ENCODE results near the gene CHCHD6.

The CHCHD6 gene

DNA sequence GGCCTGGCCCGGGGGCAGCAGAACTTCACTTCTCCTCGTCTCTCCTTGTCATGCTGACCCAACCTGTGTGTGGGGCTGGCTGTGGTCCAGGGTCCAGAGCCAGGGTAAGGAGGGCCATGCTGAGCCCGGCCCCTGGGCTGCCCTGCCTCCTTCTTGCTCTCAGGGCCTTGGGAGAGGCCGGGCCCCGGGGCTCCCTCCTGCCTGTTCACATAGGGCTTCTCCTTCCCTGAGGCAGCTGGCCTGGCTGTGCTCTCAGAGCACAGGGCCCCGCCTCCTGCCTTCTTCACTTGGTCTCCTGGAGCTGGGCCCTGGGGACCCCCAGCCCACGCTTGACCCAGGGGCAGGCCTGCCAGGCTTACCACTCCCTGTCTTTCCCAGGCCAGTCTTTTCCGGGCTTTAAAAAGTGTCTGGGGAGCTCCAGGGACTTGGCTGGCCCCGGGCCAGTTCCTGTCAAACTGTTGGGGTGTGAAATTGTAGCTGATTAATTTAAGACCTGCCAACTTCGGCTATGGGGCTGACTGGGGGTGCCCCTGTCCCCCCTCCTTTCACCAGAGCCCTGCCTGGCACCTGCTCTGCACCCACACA, 290.7 kb downstream of the CHCHD6 start:
- DNase-seq (ENCODE audit: low spot score) = no peak

DNA sequence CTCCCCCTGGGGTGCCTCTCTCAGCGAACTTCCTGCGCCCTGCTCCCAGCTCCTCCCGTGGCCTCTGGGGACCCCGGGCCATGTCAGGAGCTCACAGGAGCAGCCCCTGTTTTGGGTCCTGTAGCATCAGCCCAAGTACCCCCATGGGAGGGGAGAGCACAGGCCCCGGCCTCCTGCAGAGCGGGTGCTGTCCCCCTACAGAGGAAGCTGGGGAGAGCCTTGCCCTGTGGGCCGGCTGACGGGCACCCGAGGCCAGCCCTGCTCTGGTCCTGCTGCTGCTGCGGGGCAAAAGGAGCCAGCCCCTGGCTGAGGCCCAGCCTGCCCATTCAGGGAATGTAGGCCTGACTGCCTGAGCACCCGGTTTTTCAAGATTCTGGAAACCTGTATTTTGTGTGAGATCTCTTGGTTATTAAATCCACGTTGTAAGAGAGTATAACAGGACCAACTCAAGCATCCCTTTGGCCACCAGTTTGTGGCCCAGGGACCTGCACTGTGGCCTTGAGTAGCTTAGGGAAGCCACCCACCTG, 291.3 kb downstream of the CHCHD6 start:
- no peak for DNase-seq (ENCODE audit: low spot score)

DNA sequence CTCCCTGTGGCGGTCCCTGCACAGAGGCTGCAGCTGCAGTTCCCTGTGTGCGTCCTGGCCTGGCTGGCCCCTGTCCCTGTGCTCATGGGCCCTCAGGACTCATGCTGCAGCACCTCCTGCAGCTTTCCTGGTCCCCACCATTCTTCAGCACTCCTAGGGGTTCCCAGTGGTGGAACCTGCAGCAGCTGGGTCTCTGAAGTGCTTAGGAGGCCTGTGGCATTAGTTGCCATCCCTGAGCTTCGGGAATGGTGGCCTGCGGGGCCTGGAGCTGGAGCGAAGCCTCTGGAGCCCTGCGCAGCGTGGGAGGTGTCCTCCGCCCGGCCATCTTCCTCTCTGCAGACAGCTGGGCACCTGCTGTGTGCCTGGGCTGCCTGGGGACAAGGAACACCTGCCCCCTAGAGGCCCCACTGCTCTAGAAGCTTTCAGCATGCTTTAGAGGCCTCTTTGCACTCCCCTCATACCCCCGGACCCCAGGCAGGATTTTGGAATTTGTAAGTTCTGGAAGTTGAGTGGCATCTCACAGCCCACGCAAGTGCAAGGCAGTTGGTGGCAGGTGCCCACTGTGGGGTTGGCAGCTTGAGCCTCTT, 292.0 kb downstream of the CHCHD6 start:
- DNase-seq (ENCODE audit: low spot score) = no peak

DNA sequence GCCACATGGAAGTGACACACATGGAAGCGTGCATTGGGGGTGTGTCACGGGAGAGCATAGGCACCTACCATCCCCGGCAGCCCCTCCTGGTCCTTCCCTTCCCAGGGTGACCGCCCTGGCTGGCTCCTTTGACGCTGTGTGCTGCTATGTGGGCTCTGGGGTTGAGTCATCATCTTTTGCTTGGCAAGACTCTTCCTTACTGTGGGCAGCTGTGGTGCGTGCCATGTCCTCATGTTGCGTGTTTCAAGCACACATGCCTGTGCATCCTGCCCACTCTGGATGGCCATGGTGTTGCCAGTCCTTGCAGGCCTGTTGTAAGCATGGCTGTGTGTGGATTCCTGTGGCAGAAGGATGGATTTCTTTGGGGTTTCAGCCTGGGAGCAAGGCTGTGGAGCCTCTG, 292.9 kb downstream of the CHCHD6 start:
- DNase-seq (ENCODE audit: low spot score) = no peak

DNA sequence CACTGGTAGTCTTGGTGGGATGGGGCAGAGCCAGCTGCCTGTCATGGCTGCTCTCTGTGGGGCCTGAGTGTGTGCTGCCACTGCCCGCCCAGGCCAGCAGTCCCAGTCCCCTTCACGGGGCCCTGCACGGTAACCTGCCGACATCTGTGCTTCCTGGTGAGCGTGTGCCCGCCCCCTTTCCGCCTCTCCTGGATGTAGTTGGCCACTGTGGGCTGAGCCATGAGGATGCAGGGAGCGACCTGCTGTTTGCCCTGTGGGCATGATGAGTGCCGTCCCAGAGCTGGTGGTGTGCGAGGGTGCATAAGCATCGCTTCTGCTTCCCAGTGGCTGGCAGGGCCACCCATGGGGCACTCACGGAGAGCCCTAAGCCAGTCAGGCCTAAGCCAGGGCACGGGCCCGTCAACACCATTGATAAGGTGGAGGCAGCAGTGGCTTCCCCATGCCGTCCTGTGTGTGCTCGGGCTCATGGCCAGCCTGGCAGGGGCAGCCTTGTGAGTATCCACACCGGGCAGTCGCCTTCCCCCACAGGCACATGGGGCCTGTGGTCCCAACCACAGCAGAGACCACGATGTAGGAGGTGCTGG, 293.5 kb downstream of the CHCHD6 start:
- DNase-seq (ENCODE audit: low spot score) = no peak

DNA sequence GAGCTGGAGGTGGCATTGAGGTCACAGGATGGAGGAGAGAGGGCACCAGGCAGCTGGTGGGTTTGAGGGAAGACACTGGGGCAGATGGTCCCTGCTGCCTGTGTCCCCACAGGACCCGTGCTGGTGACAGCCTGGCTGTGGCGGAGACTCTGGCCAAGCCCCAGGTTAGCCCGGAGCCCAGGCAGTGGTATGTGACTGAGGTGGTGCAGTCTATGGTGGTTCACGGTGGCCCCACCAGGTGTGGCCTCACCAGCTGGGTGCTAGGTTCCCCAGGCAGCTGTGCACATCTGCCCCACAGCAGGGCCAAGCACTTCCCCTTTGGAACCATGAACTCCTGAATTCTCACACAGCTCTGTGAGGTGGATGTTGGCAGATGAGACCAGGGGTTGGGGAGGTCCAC, 294.3 kb downstream of the CHCHD6 start:
- DNase-seq (ENCODE audit: low spot score) = no peak

DNA sequence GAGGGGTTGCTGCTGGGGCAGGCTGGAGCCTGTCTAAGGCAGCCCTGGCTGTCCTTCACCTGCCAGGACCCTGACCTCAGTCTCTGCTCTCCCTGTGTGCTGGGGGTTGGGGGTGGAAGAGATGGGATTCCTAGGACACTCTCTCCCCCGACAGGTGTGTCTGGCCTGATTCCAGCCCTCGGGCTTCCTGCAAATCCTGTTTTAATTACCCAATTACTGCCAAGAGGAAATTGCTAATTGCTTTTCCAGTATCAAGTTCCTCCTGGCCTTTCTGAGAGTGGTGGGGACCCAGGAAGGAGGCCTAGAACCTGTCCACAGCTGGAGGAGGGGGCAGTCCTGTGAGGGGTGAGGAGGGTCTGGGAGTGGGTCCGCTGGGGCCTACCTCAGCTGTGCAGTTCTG, 294.7 kb downstream of the CHCHD6 start:
- no peak for DNase-seq (ENCODE audit: low spot score)

DNA sequence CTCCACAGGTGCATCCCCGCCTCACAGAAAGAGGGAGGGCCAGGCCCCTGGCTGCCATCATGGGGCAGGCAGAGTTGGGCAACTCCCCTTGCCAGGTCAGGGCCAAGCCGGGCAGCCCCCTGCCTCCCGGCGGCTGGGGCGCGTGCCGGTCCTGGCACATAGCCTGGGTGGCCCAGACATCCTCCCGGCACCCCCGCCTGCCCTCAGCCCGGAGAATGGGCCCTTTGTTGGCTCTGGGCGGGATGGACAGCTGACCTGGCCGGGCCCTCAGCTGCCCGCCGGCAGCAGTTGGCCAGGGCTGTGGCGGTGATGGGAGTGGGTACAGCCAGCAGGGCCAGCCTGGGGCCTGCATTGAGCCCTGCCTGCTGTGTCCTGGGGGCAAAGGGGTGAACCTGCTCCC, 295.3 kb downstream of the CHCHD6 start:
- DNase-seq (ENCODE audit: low spot score) = peak; percentile 77

DNA sequence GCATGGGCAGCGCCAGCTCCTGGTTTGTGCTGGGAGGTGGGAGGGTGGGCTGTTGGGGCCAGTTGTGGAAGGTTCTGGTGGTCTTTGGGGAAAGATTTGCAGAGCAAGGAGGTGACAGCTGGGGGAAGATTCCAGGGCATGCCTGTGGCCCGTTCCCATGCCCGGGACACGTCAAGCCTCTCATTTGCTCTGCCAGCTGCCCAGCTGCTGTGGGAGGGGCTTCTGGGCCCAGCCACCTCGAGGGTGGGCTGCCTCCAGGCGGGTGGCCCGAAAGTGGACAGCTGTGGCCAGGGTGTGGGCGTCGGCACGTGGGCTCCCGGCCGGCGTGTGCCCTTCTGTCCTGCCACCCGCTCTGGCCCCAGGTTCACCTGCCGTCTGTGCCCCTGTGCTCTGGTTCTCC, 296.1 kb downstream of the CHCHD6 start:
- no peak for DNase-seq (ENCODE audit: low spot score)

DNA sequence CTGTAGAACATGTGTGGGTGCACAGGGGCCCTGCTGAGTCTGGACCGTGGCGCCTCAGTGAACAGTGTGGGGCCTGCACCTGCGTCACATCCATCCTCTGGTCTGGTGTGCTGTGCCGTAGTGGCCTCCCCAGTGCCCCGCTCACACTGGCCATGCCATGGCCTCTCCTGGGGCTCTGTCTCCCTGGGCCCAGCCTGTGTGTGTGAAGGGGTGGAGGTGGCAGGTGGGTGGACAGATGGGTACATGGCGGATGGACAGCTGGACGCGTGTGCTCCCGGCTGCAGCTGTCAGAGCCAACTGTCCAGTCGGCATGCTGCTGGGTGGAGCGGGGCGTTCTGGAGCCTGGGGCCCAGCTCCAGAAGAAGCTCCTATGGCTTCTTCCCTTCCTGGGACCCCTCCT, 296.7 kb downstream of the CHCHD6 start:
- no peak for DNase-seq (ENCODE audit: low spot score)

DNA sequence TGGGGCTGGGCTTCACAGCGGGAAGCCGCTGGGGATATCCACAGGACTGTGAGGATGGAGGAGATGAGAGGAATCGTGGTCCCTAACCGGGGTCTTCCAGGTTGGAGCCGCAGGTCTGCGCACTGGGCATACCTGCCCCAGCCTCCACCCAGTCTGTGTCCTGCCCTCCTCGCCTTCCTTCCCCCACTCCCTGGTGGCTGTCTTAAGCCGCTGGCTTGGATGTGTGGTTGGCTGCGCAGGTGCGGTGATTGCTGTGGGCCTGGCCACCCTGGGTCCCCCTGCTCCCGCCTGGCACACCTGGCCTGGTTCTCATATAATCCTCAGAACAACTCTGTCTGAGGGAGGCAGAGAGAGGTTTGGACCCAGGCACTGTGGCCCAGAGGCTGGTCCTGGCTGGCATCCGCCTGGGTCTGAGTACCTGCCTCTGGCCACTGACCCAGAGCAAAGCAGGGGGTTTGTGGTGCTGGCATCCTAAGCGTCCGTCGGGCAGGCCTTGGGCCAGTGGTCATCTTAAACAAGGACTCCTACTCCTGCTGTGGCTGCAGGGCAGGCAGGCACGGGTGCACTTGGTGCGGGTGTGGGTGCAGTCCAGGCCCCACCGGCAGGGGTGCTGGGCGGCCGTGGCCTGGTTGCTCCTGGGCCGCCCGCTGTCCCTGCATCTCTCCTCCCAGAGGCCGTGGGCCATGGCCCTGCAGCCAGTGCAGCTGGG, 297.6 kb downstream of the CHCHD6 start:
- DNase-seq (ENCODE audit: low spot score) = no peak

DNA sequence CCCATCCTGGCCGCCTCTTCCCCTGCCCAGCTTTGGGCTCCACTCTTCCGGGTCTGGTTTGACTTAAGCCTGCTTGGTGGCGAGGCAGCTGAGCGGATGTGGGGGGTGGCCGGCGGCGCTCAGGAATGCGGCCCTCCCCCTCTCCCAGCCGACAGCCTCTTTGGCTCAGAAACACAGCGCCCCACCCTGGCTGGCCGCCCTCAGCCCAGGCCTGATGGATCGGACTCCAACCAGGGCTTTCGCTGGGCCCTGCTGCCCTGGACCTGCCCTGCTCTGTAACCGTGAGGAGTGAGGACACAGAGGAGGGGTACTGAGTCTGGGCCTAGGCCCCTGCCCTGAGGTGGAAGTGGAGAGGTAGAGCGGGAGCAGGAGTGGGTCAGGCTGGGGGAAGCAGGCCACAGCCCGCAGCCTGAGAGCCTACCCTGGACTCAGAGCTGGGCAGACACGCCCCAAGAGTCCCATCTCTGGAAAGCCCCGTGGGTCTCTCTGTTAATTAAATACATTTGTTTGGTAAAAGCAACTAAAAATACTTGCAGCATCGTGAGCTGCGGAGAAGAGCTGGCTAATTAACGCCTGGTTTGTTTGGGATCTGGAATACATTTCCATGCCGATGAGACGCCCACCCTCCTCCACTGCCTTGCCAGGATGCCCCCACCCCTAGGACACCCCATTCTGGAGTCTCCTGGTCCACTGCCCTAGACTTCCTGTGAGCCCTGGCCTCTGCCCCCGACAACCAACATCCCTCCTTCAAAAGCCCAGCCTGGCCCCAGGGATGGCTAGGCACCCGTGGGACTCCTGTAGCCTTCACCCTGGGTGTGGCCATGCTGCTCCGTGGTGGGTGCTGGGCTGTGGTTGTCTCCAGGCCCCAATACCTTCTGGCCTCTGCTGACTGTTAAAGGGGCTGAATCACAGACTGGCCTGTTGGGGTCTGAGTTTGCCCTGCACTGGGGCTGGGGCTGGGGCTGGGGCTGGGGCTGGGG, 298.4 kb downstream of the CHCHD6 start:
- DNase-seq (ENCODE audit: low spot score) = peak; percentile 13

DNA sequence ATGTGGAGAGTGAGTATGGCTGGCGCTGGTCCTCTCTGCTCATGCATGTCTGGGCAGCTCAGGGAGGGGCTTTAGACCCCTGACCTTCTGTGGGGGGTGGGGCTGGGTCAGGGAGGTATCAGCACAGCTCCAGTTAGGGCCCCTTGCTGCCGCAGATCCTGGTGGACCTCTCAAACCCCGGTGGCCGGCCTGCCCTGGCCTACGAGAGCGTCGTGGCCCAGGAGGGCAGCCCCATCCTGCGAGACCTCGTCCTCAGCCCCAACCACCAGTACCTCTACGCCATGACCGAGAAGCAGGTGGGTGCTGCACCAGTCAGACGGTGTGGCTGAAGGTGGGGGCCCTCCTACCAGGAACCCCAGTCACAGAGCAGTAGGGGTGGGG, 299.1 kb downstream of the CHCHD6 start:
- no peak for DNase-seq (ENCODE audit: low spot score)

DNA sequence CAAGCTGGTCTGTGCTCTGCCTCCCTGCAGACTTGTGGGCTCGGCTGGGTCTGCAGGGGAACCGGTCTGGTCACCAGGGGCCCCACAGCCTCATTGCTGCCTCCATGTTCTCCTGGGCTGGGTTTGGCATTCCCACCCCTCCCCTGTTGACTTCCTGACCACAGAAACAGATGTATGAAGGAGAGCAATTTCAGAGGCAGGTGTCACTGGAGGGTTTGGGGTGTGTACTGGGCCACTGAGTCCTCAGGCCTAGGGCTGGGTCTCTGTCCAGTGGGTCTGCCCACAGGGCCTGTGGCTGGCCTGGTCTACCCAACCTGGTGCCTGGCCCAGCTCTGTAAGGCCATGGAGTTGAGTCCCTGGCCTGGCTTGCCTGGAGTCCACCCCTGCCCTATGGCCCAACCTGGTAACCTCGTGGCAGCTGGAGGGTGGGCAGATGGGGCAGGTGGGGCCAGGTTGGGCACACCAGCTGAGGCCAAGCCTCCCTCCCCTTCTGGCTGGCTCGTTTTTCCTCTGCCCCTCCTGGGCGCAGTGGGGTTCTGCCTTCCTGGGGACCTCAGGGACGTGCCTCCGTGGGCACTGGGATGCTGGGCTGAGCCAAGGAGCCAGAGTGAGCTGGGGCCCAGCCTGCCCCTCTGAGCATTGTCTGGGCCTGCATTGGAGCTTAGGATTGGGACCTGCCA, 299.7 kb downstream of the CHCHD6 start:
- no peak for DNase-seq (ENCODE audit: low spot score)

DNA sequence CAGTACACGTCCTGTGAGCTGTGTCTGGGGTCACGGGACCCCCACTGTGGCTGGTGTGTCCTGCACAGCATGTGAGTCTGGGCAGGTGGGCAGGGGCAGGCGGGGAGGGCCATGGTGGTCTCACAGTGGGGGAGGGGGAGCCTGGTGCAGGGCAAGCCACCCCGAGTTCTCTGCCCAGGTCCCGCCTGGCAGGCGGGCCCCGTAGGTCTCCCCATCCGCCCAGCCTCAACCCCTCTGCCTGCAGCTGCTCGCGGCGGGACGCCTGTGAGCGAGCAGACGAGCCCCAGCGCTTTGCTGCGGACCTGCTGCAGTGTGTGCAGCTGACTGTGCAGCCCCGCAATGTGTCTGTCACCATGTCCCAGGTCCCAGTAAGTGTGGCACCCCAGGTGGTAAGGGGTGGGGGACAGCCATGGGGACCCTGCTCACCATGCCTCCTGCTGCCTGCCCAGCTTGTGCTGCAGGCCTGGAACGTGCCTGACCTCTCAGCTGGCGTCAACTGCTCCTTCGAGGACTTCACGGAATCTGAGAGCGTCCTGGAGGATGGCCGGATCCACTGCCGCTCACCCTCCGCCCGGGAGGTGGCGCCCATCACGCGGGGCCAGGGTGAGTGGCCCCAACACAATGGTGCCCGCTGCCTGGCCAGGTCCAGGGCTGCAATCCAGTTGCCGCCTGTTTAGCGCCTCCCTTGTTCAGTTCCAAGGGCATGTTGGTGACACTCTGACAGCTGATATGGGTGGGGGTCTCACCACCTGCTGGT, 300.8 kb downstream of the CHCHD6 start:
- DNase-seq (ENCODE audit: low spot score) = no peak

DNA sequence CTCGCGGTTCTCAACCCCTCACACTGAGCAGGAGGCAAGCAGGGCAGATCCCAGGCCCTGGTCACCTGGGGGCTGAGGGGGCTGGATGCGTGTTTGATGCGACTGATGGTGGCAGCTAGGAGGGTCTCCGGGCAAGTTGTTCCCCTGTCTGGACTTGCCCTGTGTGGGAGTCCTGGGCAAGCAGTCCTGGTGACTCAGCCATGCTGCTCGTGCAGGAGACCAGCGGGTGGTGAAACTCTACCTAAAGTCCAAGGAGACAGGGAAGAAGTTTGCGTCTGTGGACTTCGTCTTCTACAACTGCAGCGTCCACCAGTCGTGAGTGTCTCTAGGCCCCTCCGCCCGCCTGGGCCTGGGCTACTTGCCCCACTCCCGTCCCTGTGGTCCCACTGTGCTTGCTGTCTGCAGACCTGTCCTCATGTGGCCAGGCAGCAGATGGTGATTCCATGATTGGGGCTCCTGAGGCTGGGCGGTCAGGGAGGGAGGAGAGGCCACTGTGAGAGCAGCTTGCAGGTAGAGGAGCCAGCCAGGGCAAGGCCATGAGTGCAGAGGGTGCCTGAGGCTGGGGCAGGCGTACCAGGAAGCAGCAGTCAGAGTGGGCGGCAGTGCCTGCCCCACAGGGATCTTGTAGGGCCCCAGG, 301.9 kb downstream of the CHCHD6 start:
- DNase-seq (ENCODE audit: low spot score) = no peak

DNA sequence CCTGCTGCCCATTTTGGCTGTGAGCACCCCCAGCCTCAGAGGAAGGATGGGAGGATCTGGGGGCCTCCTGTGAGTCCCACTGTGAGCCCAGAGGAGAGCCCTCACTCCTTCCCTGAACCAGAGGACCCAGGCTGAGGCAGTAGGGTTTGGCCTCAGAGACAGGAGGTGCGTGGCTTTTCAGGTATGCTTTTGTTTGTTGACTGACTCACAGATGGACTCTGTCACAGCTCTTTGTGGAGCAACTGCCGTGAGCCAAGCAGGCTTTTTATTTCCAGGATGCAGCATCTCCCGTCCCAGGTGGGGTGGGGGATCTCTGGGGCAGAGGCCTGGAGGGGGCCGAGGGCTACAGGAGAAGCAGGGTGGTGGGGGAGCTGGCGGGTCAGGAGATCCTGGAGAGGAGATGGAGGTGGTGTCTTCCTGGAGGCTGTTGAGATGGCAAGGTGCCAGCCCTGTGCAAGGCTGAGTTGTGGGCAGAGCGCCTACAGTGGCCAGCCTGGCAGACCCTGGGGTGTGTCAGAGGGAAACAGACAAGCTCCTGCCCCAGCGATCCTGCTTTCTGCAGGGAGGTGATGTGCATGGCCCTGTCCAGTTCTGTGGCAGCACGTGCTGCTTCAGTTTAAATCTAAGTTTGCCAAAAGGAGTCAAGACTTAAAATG, 302.9 kb downstream of the CHCHD6 start:
- DNase-seq (ENCODE audit: low spot score) = no peak

DNA sequence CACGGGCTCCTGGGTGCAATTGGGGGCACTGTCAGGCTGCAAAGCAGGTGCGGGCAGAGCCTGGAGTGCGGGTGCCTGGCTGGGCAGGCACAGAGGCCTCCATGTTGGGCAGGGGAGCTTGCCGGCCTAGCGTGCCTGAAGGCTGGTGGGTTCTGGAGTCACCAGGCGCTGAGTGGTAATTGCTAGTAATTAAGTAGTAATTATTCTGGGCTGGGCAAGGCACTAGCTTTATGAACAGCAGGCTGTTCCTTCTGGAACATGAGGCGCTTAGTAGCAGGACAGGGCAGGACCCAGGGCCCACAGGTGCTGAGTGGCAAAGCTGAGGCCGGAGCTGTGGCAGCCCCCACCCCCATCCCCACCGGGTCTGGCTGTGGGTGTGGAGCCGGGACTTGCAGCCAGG, 304.2 kb downstream of the CHCHD6 start:
- no peak for DNase-seq (ENCODE audit: low spot score)

DNA sequence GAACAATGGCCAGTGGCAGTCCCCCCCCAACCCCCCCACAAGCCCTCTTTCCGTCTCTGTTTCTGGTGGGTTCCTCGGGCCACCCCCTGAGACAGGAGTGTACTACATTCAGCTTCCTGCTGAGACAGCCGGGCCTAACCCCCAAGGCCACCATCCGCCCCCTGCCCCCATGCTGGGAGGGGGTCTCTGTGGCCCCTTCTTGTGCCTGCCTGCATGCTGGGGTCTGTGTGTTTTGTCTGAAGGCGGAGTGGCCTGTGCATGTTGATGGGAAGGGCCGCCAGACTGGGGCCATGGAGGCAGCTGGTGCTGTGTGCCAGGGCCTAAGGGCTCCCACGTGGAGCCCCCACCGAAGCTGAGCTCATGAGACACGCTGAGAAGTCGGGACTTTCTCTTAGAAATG, 305.5 kb downstream of the CHCHD6 start:
- DNase-seq (ENCODE audit: low spot score) = no peak

All from pons (tissue), 1 donor.